ENCODE results near the gene ANO4.

GRCh38 chr12:101039848-101040531 lies 245.4 kb downstream of the ANO4 start:
- TF ChIP-seq CTCF (IDR thresholded peaks at IDR 0.05) (no peak), POLR2A (IDR thresholded peaks at IDR 0.05) (no peak)
